Left lung (tissue), 10 donors: ENCODE measurements around the gene XRCC4. TPM values are rescaled to one million over a fixed set of nuclear protein-coding genes. Genes with fewer than 3 reads are reported as not detected.
"Not testable (repeated sequence)": the region's sequence is repeated elsewhere in the genome, so short reads cannot be mapped to it uniquely, and the experiment has no call there.

ENCODE experiments used
- ATAC-seq: fragments of 200-7000 bp; cut with Tn5 transposase; one replicate; pipeline ENCODE4 v1.9.1; 2020; ENCODE audit warnings: moderate library complexity
- DNase-seq, 4 donors: peaks; one replicate each; pipeline ENCODE4 v3.0.0-alpha.2; 2013 to 2020
- H3K27ac ChIP-seq, 2 donors: fragments of 200-600 bp; sonication (generic) in 1 of 2; one replicate each; pipeline versions ENCODE4 v1.5.0 to v1.8.0; 2020 to 2021
- H3K27me3 ChIP-seq, 2 donors: fragments of 200-600 bp; sonication (generic) in 1 of 2; one replicate each; pipeline versions ENCODE4 v1.5.0 to v1.8.0; 2020 to 2021
- H3K36me3 ChIP-seq, 2 donors: fragments of 200-600 bp; sonication (generic) in 1 of 2; one replicate each; pipeline versions ENCODE4 v1.5.0 to v1.8.0; 2020 to 2021
- H3K4me1 ChIP-seq, 2 donors: fragments of 200-600 bp; one replicate each; pipeline ENCODE4 v1.8.0; 2021
- H3K4me3 ChIP-seq, 2 donors: fragments of 200-600 bp; sonication (generic) in 1 of 2; one replicate each; pipeline versions ENCODE4 v1.5.0 to v1.8.0; 2020 to 2021; ENCODE audit warnings: mild to moderate bottlenecking in 1 of 2
- H3K9me3 ChIP-seq, 2 donors: fragments of 200-600 bp; sonication (generic) in 1 of 2; one replicate each; pipeline versions ENCODE4 v1.5.0 to v1.8.0; 2020 to 2021
- CTCF ChIP-seq, 2 donors: fragments of 200-600 bp; sonication (generic) in 1 of 2; IDR thresholded peaks; one replicate each; pipeline versions ENCODE4 v1.5.0 to v1.8.0; 2021; ENCODE audit warnings: antibody characterized with exemption in 2 of 2
- intact Hi-C, 2 donors: fragments of 100-400 bp; cut with DNase I; formaldehyde crosslinking; loops; one replicate each; pipeline versions ENCODE4 v1.11.2 to v1.14.2; 2022
- polyA plus RNA-seq, 6 donors: library from polyadenylated mRNA; unstranded; fragments of 120-200 nt; gene quantifications; one replicate each; pipeline ENCODE4 v1.2.1, GENCODE V29; 2013; ENCODE audit not compliant: insufficient read length in 6 of 6
- total RNA-seq, 2 donors: library from RNA; stranded (reverse); fragmentation: NEBNext Ultra II Directional; extraction: Animal tissue kit (Norgen Biotek cat#: 25700); gene quantifications; one replicate each; pipeline ENCODE4 v1.2.1, GENCODE V29; 2021
- donor health status: DM: no; HTN: yes; CAD: no.
- donor health status: DM: no; HTN: no; CAD: no.

XRCC4 gene
- total and polyA plus RNA-seq, 8 donors: 6.2 to 9.7 (median 8.8) TPM

GRCh38 chr5:83055166-83055565 lies 22.2 kb upstream of the XRCC4 start:
- intact Hi-C loops: no loop called here
- ATAC-seq: no peak
- TF ChIP-seq CTCF (IDR thresholded peaks at IDR 0.05): no peak
- no peak overlapping the region for H3K27ac ChIP-seq
- H3K4me3 ChIP-seq: no peak overlapping the region
- H3K4me1 ChIP-seq: no peaks in the 10 kb centered on the region
- no peak for DNase-seq
- H3K9me3 ChIP-seq: no peaks in the 10 kb centered on the region
- H3K36me3 ChIP-seq: peaks cover 0 to 65% of the 10 kb centered on the region in 2 donors
- H3K27me3 ChIP-seq: no peaks in the 10 kb centered on the region

- no peak for ATAC-seq
- Histone ChIP-seq H3K4me1 (no peaks in the 10 kb centered on the region), H3K9me3 (no peaks in the 10 kb centered on the region), H3K27me3 (no peaks in the 10 kb centered on the region), H3K4me3 (no peak overlapping the region), H3K36me3 (peaks cover 0 to 60% of the 10 kb centered on the region in 2 donors), H3K27ac (no peak overlapping the region)
- no peak for TF ChIP-seq CTCF (IDR thresholded peaks at IDR 0.05)
- intact Hi-C loops: no loop called here
- DNase-seq: peak in 2 of 4 donors; percentile 62 to 65
These were observed 18.6 kb upstream of the XRCC4 start for GRCh38 chr5:83058726-83059125.

GRCh38 chr5:83059341-83059740 lies 18.0 kb upstream of the XRCC4 start:
- Histone ChIP-seq H3K4me1 (no peaks in the 10 kb centered on the region), H3K36me3 (peaks cover 0 to 66% of the 10 kb centered on the region in 2 donors), H3K27me3 (no peaks in the 10 kb centered on the region), H3K9me3 (no peaks in the 10 kb centered on the region), H3K27ac (no peak overlapping the region), H3K4me3 (no peak overlapping the region)
- DNase-seq: no peak
- ATAC-seq: no peak
- TF ChIP-seq CTCF (IDR thresholded peaks at IDR 0.05): no peak
- intact Hi-C loops: no loop called here

GRCh38 chr5:83066548-83067110 lies 10.7 kb upstream of the XRCC4 start:
- ATAC-seq (no peak), DNase-seq (no peak)
- Histone ChIP-seq H3K36me3 (peaks cover 0 to 15% of the 10 kb centered on the region in 2 donors), H3K27ac (no peak overlapping the region), H3K4me1 (peaks cover 0 to 20% of the 10 kb centered on the region in 2 donors), H3K9me3 (no peaks in the 10 kb centered on the region), H3K4me3 (no peak overlapping the region), H3K27me3 (no peaks in the 10 kb centered on the region)
- intact Hi-C loops: no loop called here
- no peak for TF ChIP-seq CTCF (IDR thresholded peaks at IDR 0.05)

GRCh38 chr5:83067377-83067776 lies 10.0 kb upstream of the XRCC4 start:
- Histone ChIP-seq H3K4me1 (peaks cover 0 to 27% of the 10 kb centered on the region in 2 donors), H3K36me3 (peaks cover 0 to 14% of the 10 kb centered on the region in 2 donors)
- H3K27me3 ChIP-seq, ATAC-seq, H3K9me3 ChIP-seq, intact Hi-C loops, H3K4me3 ChIP-seq, DNase-seq, H3K27ac ChIP-seq: not testable (repeated sequence)
